PFSK-1 (cell line): Measurements from ENCODE around the gene ZBTB1.

Source experiments
- REST ChIP-seq, 2 experiments: IDR thresholded peaks; 2 replicates each; pipeline versions ENCODE4 v1.6.1 to v1.8.0; 2011 to 2012; ENCODE audit warnings: low read depth in 2 of 2, low read length in 2 of 2, control low read depth in 1 of 2, inconsistent platforms in 1 of 2, mild to moderate bottlenecking in 1 of 2, moderate library complexity in 1 of 2; ENCODE audit not compliant: insufficient read depth in 1 of 2
- SIN3A ChIP-seq: IDR thresholded peaks from 2 replicates; pipeline ENCODE4 v1.6.1; 2012; ENCODE audit warnings: mild to moderate bottlenecking, low read length, moderate library complexity, borderline replicate concordance; ENCODE audit not compliant: insufficient read depth

- TF ChIP-seq REST (IDR thresholded peaks at IDR 0.05; ENCODE audit: insufficient read depth in 1 of 2, low read depth in 2 of 2, low read length in 2 of 2) (no peak), SIN3A (no peak)
Observed at GRCh38 chr14:64561631-64562030, 57.1 kb downstream of the ZBTB1 start.
